Dedifferentiated amniotic fluid mesenchymal stem cell (primary cell): Measurements from ENCODE around the gene SLC38A5.
"Not testable (repeated sequence)": the region's sequence is repeated elsewhere in the genome, so short reads cannot be mapped to it uniquely, and the experiment has no call there.

Experiments
- DNase-seq: peaks from one replicate; pipeline ENCODE4 v3.0.0-alpha.2; 2016; ENCODE audit errors: extremely low spot score

Gene SLC38A5

DNA sequence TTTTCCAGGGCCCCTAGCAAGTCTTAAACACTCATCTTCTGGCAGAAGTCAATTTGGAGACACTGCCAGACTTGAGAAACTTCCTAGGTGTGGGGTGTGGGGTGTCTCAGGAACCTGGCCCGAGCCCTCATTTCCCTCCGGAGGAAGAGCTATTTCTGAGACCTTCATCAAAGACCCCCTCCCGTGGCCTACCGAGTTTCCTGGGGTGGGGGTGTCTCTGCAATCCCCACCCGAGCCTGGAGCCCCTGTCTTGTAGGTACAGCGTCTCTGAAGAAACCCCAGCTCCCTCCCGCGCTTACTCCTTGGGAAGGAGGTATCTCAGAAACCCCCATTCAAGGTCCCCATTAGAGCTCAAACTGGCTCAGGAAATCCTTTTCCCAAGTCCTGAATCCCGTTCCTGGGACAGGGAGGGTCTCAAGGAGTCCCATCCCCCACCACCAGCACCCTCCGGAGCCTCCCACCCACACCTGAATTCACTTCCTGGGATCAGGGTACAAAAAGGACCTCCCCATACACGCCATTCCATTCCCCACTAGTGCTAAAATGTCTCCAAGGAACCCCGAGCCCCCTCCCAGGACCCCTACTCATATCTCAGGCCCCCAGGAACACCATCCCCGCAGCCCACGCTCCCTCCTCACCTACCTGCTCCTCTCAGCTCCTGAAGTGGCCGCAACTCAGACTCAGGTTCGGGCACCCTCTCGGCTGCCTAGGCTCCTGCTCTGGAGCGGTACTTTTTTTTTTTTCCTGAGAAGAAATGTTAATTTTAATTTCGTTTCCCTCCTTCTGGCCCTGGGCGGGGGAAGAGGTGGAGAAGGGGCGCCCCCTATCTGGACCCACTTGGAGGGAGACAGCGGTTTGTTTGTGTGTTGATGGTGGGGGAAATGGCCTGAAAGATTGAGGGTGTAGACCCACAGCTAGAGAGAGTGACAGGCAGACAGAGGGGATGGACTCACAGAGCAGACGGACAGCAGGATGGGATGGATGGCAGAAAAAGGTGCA lies 1.1 kb downstream of the SLC38A5 start:
- no peak for DNase-seq

DNA sequence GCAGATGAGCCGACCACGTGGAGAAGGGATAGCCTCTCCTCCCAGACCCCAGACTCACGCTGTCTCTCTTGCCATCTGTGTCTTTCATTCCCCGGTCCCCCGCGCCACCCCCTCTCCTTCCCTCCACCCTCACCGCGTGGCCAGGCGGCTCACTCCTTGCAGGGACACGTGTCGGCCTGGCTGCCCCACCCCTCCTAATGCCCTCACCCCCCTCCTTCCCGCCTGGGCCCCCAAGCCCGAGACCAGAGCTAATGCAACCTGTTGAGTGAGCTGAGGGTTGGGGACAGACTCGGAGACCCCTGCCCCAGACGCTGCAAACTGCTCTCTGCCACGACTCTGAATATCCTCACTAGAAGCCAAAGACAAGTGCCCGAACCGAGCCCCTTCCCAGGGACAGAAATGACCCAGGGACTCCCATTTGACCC lies 1.8 kb downstream of the SLC38A5 start:
- DNase-seq: no peak

DNA sequence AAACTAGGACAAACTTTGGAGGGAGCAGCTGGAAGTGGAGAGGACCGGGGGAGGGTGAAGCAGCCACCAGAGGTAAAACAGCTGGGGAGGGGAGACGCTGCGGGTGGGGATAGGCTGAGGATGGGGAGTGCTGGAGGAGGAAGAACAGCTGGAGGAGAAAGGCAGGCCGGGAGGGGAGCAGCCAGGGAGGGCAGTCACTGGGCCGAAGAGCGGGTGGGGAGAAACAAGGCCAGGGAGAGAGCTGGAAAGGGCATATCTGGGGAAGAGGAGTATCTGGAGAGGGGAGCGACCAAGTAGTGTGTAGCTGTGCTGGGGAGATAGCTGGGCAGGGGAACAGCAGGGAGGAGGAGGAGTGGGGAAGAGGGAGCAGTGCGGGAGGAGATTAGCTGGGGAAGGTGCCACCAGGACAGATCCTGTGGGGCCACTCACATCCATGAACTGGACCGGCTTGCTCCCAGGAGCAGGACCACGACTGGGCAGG lies 2.7 kb downstream of the SLC38A5 start:
- DNase-seq: no peak

DNA sequence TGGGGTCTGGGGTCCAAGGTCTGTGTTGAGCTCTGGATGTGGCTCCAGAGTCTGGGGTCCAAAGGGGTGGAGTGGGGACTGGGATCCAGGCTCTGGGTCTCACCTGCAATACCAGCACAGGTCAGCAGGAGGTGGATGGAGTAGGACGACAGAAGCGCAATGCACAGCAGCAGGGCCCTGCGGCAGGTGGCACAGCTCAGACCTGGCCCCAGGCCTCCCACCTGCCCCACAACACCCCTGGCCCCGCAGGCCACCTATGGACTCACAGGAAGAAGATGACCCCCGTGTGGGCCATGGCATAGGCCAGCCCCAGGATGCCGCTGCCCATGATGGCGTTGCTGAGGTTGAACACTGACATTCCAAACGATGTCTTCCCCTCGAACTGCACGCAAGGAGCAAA lies 3.4 kb downstream of the SLC38A5 start:
- DNase-seq: no peak

DNA sequence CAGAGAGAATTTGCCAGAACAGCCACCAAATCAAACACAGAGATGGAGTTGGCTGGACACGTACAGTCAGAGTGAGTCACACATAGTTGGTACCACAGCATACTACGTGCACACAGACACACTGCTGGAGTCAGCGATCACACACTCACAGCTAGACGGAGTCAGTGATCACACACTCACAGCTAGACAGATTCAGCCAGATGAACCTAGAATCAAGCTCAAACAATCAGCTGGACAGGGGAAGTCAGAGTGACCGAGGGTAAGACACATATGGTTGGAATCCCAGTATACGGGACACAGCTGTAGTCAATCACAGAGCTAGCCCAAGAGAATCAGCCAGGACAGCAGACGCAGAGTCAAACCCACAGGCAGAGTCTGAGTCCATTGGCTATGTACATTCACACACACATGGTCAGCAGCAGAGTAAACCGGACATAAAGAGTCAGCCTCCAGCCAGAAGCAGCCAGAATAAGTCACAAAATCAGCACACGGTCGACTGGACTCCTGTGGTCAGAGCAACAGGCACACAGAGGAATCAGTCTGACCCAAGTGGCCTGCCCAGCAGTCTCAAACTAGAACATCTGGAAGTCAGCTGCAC lies 4.6 kb downstream of the SLC38A5 start:
- DNase-seq: peak; percentile 34

DNA sequence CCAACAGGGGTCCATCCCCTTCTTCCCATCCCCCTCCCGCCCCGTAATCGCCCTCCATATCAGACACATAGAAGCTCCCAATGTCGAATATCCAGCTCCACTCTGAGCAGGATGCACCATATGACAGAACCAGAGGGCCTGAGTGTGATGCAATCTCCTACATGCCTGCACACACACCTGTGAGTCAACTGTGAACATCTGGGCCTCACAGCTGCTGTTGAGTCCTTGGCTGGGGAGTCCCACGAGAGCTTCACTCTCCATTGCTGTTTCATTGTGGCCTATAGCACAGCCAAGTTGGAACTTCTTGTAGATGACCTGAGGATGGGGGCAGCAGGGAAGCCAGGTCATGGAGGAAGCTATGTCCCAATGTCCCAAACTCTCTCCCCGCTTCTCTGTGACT lies 8.2 kb downstream of the SLC38A5 start:
- no peak for DNase-seq

DNA sequence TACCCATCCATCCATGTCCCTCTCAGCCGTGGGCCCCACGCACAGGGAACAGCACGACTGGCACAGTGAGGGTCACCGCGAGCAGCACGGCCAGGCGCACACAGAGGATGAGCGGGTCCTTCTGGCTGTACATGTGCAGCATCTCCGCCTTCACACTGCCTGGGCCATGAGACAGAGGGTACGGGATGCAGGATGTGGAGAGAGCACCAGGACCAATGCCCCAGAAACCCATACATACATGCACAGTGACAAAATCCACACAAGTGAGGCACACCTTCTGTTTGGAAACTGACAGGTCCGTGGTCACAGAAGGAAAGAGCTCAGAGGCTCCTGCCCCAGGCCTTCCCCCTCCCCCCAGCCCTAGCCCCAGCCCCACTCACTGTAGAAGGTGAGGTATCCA lies 9.5 kb downstream of the SLC38A5 start:
- no peak for DNase-seq

DNA sequence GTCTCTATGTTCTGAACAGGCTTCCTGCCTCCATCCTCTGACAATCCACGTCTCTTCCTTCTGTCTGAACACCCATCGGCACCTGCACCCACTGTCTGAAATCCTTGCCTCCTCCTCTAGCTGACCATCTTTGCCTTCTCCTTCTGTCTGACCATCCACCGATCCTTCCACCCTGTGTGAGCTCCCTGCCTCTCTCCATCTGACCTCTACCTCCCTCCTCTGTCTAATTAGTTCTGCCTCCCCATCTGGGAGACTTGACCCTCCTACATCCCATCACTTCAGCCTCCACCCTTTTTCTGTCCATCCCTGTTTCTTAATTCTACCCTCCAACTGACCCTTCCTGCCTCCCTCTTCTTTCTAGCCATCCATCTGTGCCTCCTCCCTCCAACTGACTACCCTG lies 10.0 kb downstream of the SLC38A5 start:
- no peak for DNase-seq

DNA sequence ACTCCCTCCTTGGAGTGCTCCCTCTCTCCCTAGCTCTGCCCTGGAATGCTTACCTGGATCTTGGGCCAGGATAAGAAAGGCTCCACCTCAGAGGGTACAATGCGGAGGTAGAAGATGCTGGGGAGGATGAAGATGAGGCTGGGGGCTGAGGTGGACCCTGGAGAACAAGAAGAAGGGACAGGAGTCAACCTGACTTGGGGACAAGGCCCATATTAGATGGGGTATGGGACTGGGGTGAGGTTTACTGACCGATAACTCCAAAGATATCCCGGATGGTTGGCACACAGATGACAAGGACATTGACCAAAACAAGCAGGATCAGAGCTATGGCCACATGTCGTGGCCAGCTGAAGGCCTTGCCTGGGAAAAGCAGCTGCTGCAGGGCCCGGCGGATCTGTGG lies 10.6 kb downstream of the SLC38A5 start:
- no peak for DNase-seq

DNA sequence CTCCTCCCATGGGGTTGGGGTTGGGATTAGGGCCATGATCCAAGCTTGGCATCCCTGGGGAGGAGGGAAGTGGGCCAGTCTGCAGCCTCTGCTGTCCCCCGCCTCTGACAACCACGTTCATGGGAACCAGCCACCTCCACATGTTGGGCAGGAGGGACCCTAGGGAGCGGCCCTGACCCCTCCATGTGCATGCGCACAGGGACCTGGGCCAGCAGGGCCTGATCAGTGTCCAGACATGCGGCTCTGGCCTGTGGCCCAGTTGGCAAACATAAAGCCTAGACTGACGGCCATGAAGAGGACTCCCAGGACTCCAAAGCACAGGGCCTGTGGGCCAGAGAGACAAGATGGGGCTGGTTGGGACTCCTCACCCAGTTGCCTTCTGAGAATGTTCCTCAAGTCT lies 11.3 kb downstream of the SLC38A5 start:
- DNase-seq: no peak

DNA sequence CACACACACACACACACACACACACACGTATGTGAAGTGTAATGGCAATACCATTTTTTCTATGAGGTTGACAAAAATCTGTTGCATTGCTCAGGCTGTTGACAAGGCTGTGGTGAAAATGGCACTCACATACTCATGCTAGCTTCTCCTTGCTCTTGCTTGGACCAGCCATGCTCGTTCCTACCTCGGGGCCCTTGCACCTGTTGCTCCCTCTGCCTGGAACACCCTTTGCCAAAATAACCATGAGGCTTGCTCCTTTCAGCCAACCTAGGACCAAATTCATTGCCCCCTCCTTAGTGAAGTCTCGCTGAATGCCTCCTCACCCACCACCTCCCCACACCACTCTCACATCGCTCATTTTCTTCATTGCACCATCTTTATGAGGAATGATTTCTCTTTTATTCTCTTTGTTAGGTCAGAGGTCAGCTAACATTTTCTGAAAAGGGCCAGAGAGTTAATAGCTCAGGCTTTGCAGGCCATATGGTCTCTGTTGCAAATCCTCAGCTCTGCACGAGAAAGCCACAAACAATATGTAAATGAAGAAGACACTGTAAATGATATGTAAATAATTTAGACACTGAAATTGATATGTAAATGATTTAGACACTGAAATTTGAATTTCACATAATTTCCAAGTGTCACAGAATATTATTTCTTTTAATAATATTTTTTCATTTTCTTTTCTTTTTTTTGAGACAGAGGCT lies 13.3 kb downstream of the SLC38A5 start:
- DNase-seq: no peak

DNA sequence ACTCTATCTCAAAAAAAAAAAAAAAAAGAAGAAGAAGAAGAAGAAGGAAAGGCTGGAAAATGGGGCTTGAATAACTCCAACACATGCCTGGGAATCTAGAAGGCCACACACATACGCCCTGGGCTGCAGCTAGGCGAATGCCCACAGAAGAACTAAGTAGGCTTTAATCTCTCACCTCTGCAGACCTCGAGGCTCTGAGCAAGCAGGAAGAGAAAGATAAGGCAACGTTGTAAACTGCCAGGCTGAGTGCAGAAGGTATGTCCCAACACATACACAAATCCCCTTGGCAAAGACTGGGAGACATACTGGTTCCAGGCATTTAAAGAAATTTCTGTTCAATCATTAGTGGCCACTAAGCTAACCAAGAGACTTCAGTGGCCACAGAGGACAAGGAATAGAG lies 18.4 kb downstream of the SLC38A5 start:
- DNase-seq: no peak

DNA sequence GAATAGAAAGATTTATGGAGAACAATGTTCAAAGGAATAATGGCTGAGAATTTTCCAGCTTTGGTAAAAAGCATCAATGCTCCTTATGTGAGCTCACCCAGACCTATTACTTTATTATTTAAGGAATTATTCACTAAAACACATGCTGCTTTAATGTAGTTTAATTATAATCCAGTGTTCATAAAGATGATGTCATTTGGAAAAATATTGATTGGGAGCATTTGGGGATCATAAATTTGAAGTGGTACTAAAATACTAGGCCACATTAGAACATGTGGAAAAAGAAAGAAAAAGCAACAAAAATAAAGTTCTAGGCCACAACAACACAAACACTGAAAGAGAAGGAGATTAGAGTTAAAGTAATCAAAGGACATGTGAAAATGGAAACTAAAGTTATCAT lies 20.0 kb downstream of the SLC38A5 start:
- DNase-seq: no peak

DNA sequence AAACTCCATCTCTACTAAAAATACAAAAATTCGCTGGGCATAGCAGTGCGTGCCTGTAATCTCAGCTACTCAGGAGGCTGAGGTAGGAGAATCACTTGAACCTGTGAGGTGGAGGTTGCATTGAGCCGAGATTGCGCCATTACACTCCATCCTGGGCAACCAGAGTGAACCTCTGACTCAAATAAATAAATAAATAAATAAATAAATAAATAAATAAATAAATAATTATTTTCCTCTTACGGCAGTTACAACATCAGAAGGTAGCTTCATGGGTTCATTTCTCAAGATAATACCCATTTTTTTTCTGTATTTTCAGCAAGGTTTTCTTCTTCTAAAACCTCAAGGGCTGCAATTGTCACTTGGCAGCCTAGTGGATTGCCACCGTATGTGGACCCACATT lies 22.9 kb downstream of the SLC38A5 start:
- not testable (repeated sequence) for DNase-seq

DNA sequence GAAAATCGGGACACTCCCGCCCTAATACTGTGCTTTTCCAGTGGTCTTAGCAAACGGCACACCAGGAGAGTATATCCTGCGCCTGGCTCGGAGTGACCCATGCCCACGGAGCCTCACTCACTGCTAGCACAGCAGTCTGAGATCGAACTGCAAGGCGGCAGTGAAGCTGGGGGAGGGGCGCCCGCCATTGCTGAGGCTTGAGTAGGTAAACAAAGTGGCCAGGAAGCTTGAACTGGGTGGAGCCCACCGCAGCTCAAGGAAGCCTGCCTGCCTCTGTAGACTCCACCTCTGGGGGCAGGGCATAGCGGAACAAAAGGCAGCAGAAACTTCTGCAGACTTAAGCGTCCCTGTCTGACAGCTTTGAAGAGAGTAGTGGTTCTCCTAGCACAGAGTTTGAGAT lies 36.3 kb downstream of the SLC38A5 start:
- DNase-seq: not testable (repeated sequence)

DNA sequence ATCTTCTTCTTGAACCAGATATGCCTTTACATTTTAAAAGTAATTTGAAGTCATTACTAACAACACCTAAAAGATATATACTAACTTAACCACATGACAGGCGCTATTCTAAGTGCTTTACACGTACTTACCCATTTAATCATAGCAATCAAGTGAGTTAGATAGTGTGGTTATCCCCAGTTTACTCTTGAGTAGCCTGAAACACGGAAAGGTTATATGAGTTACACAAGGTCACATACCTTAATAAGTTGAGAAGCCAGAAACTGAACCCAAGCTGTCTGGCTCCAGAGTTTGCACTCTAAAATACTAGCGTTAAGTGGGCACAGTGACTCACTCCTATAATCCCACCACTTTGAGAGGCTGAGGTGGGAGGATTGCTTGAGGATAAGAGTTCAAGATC lies 39.9 kb downstream of the SLC38A5 start:
- not testable (repeated sequence) for DNase-seq

DNA sequence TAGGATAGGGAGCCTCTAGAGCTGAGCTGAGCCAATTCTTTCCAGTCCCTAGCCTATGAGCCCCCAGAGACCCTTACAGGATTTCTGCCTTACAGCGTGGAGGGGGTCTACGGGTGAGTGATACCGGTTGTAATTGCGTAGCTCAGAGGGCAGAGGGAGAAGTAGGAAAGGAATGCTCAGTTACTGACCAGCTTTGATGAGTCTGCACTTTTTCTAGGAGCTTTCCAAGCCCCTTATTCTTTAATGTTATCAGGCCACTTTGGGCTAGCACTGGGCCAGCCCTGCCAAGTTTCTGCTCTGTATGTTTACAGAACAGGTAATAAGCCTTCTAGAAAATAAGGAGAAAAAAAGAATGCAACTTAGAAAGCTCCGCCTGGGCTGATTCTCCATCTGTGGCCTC lies 40.5 kb downstream of the SLC38A5 start:
- not testable (repeated sequence) for DNase-seq

DNA sequence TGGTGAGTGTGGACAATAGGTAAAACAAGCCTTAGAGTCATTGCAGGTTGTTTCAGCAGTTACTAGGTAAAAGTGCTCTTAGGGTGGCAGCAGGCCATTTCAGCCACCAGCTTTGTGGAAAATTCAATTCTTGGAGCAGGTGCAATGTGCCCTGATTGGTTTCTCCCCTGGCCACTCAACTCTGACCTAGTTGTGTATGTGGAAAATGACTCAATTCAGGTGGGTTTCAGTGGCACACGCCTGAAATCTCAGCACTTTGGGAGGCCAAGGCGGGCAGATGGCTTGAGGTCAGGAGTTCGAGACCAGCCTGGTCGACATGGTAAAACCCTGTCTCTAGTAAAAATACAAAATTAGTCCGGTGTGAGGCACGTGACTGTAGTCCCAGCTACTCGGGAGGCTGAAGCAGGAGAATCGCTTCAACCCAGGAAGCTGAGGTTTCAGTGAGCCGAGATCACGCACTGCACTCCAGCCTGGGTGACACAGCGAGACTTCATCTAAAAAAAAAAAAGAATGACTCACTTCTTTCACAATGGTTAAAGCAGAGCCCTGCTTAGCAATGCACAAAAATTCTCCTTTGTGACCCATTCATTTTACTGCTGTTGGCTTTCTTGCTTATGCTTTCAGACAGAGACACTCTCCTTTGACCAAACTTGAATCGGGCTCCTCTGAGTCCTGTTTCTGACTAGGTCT lies 42.9 kb downstream of the SLC38A5 start:
- DNase-seq: not testable (repeated sequence)

DNA sequence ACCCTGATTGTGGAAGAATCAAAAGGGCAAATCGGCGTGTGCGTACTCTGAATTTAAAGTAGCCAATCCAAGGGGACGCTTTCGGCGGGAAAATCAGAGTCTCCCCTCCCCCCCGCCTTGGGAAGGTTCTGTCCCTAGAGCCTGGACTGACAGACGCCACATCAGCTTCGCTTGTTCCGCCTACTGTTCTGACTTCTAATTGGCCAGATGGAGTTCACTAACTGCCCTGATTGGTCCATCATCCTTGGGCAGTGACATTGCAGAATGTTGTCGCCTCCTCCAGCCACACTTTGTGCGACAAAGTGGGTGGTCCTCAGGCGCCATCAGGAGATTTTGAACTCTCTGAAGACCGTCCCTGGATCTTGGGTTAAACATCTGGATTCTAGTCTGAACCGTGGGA lies 58.2 kb downstream of the SLC38A5 start, which contains the start of gene SSX4B:
SSX4B (minus strand) TSS at position 101 of the 400 bp plus-strand sequence. CDS start 588 bp downstream, outside the sequence.
- not testable (repeated sequence) for DNase-seq
